ENCODE data around the gene CACNA1C. TPM values are rescaled to one million over a fixed set of nuclear protein-coding genes. Genes with fewer than 3 reads are reported as not detected.

CACNA1C gene
- total RNA-seq, 2 donors from 2014 or later, result 70.0 to 127 TPM

- H3K36me3 ChIP-seq, result peaks cover 5% of the 10 kb centered on the region
- peaks cover 5 to 22% of the 10 kb centered on the region in 2 donors for H3K4me1 ChIP-seq (ENCODE audit: control insufficient read depth in 1 of 2, low read depth in 2 of 2)
- TF ChIP-seq CTCF (IDR thresholded peaks at IDR 0.05), result no peak
- DNase-seq (ENCODE audit: low spot score) (no peak), ATAC-seq (ENCODE audit: insufficient number of reproducible peaks, low FRiP score, low read depth) (peak; percentile 39)
- H3K27me3 ChIP-seq (replicated peaks; ENCODE audit: insufficient read depth), result no peaks in the 10 kb centered on the region
- peak overlapping the region; percentile 11 for H3K4me3 ChIP-seq
- peak overlapping the region in 1 of 2 donors; percentile 22 for H3K27ac ChIP-seq
- no peaks in the 10 kb centered on the region for H3K9me3 ChIP-seq
These were observed 441.9 kb downstream of the CACNA1C start for GRCh38 chr12:2494486-2495192.

- DNase-seq (ENCODE audit: low spot score) (no peak), ATAC-seq (ENCODE audit: insufficient number of reproducible peaks, low FRiP score, low read depth) (no peak)
- Histone ChIP-seq H3K36me3 (peaks cover 5% of the 10 kb centered on the region), H3K4me1 (ENCODE audit: control insufficient read depth in 1 of 2, low read depth in 2 of 2) (peaks cover 5 to 19% of the 10 kb centered on the region in 2 donors), H3K27me3 (replicated peaks; ENCODE audit: insufficient read depth) (no peaks in the 10 kb centered on the region), H3K9me3 (no peaks in the 10 kb centered on the region), H3K27ac (peak overlapping the region in 1 of 2 donors; percentile 22), H3K4me3 (no peak overlapping the region)
- no peak for TF ChIP-seq CTCF (IDR thresholded peaks at IDR 0.05)
These were observed 442.8 kb downstream of the CACNA1C start for GRCh38 chr12:2495417-2496112.

GRCh38 chr12:2498964-2499500 is 446.2 kb downstream of the CACNA1C start:
- no peak overlapping the region for H3K4me3 ChIP-seq
- no peak for TF ChIP-seq CTCF (IDR thresholded peaks at IDR 0.05)
- H3K9me3 ChIP-seq, result no peaks in the 10 kb centered on the region
- peaks cover 5% of the 10 kb centered on the region for H3K36me3 ChIP-seq
- H3K4me1 ChIP-seq (ENCODE audit: control insufficient read depth in 1 of 2, low read depth in 2 of 2), result peaks cover 4 to 14% of the 10 kb centered on the region in 2 donors
- DNase-seq (ENCODE audit: low spot score), result no peak
- ATAC-seq (ENCODE audit: insufficient number of reproducible peaks, low FRiP score, low read depth), result no peak
- no peaks in the 10 kb centered on the region for H3K27me3 ChIP-seq (replicated peaks; ENCODE audit: insufficient read depth)
- H3K27ac ChIP-seq, result no peak overlapping the region

- H3K27ac ChIP-seq, result no peak overlapping the region
- TF ChIP-seq CTCF (IDR thresholded peaks at IDR 0.05), result no peak
- H3K36me3 ChIP-seq, result peaks cover 5% of the 10 kb centered on the region
- ATAC-seq (ENCODE audit: insufficient number of reproducible peaks, low FRiP score, low read depth), result no peak
- H3K27me3 ChIP-seq (replicated peaks; ENCODE audit: insufficient read depth), result no peaks in the 10 kb centered on the region
- H3K9me3 ChIP-seq, result no peaks in the 10 kb centered on the region
- DNase-seq (ENCODE audit: low spot score), result no peak
- no peak overlapping the region for H3K4me3 ChIP-seq
- H3K4me1 ChIP-seq (ENCODE audit: control insufficient read depth in 1 of 2, low read depth in 2 of 2), result no peaks in the 10 kb centered on the region
These were observed 448.8 kb downstream of the CACNA1C start for GRCh38 chr12:2501464-2502191.

- no peak overlapping the region for H3K4me3 ChIP-seq
- ATAC-seq (ENCODE audit: insufficient number of reproducible peaks, low FRiP score, low read depth), result no peak
- TF ChIP-seq CTCF (IDR thresholded peaks at IDR 0.05), result no peak
- no peaks in the 10 kb centered on the region for H3K27me3 ChIP-seq (replicated peaks; ENCODE audit: insufficient read depth)
- no peak overlapping the region for H3K27ac ChIP-seq
- no peaks in the 10 kb centered on the region for H3K36me3 ChIP-seq
- H3K9me3 ChIP-seq, result no peaks in the 10 kb centered on the region
- no peak for DNase-seq (ENCODE audit: low spot score)
- H3K4me1 ChIP-seq (ENCODE audit: control insufficient read depth in 1 of 2, low read depth in 2 of 2), result no peaks in the 10 kb centered on the region
These were observed 450.2 kb downstream of the CACNA1C start for GRCh38 chr12:2503036-2503435.

Data from thoracic aorta (tissue), 2 donors.